ENCODE results near the gene CYP4Z1.

- TF ChIP-seq CTCF (IDR thresholded peaks at IDR 0.05) (no peak), POLR2AphosphoS5 (IDR thresholded peaks at IDR 0.05) (no peak), POLR2A (IDR thresholded peaks at IDR 0.05) (no peak), EP300 (IDR thresholded peaks at IDR 0.05) (no peak)
Measured at GRCh38 chr1:47113178-47113577, 46.1 kb downstream of the CYP4Z1 start.

Data from suprapubic skin (tissue), 4 donors.